ENCODE data around the gene NUAK2.

DNA sequence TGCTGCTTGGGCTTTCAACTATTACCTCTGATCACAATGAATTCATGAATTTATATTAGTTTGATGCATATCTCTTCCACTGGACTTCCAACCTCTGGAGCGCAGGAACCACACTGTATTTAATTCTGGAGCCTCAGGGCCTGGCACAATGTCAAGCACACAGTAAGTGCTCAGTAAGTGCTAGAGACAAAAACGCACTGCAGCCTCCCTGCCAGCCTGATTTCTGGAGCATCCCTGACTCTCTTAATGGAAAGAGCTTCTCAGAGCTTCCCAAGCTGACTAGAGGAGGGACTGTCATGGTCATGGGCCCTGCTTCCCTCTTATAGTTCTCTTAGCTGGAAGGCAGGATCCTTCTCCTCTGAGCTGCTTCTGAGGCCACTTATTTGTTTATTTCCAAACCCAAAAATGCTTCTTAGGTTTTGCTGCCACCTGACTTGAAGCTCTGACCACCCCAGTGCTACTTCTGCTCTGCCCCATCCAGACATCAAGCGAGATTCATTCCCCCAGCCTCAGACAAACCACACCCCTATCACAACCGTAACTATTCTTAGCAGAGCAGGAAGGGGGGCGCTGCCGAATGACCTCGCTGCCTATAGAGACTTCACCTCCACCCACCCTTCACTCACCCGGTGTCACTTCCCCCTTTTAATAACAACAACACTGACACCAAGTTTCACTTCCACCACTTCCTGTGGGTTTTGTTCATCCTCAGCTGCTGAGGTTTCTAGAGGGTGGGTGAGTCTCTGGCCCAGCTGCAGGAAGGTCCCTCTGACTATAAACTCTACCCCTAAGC, 33.6 kb downstream of the NUAK2 start:
- no peak for TF ChIP-seq ZC3H10 (CRISPR knock-in tag; IDR thresholded peaks at IDR 0.05)
- TF ChIP-seq, protein P1, sequence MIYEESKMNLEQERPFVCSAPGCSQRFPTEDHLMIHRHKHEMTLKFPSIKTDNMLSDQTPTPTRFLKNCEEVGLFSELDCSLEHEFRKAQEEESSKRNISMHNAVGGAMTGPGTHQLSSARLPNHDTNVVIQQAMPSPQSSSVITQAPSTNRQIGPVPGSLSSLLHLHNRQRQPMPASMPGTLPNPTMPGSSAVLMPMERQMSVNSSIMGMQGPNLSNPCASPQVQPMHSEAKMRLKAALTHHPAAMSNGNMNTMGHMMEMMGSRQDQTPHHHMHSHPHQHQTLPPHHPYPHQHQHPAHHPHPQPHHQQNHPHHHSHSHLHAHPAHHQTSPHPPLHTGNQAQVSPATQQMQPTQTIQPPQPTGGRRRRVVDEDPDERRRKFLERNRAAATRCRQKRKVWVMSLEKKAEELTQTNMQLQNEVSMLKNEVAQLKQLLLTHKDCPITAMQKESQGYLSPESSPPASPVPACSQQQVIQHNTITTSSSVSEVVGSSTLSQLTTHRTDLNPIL (CRISPR knock-in tag; IDR thresholded peaks at IDR 0.05; ENCODE audit: low read depth): no peak
- no peak for TF ChIP-seq ARNTL (CRISPR knock-in tag; IDR thresholded peaks at IDR 0.05; ENCODE audit: borderline replicate concordance, low read depth)
- no peak for TF ChIP-seq GLIS3 (CRISPR knock-in tag; IDR thresholded peaks at IDR 0.05)
- TF ChIP-seq, protein P2, sequence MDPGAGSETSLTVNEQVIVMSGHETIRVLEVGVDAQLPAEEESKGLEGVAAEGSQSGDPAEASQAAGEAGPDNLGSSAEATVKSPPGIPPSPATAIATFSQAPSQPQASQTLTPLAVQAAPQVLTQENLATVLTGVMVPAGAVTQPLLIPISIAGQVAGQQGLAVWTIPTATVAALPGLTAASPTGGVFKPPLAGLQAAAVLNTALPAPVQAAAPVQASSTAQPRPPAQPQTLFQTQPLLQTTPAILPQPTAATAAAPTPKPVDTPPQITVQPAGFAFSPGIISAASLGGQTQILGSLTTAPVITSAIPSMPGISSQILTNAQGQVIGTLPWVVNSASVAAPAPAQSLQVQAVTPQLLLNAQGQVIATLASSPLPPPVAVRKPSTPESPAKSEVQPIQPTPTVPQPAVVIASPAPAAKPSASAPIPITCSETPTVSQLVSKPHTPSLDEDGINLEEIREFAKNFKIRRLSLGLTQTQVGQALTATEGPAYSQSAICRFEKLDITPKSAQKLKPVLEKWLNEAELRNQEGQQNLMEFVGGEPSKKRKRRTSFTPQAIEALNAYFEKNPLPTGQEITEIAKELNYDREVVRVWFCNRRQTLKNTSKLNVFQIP (CRISPR knock-in tag; IDR thresholded peaks at IDR 0.05; ENCODE audit: borderline replicate concordance, low read depth): no peak
- TF ChIP-seq, protein P3, sequence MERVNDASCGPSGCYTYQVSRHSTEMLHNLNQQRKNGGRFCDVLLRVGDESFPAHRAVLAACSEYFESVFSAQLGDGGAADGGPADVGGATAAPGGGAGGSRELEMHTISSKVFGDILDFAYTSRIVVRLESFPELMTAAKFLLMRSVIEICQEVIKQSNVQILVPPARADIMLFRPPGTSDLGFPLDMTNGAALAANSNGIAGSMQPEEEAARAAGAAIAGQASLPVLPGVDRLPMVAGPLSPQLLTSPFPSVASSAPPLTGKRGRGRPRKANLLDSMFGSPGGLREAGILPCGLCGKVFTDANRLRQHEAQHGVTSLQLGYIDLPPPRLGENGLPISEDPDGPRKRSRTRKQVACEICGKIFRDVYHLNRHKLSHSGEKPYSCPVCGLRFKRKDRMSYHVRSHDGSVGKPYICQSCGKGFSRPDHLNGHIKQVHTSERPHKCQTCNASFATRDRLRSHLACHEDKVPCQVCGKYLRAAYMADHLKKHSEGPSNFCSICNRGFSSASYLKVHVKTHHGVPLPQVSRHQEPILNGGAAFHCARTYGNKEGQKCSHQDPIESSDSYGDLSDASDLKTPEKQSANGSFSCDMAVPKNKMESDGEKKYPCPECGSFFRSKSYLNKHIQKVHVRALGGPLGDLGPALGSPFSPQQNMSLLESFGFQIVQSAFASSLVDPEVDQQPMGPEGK (CRISPR knock-in tag; IDR thresholded peaks at IDR 0.05; ENCODE audit: borderline replicate concordance): no peak

Measured in SK-N-SH treated with all-trans-retinoic acid at 6 μM for 48 hours (cell line).